Lung (tissue), 12 donors: ENCODE measurements around the gene GPC6. TPM values are rescaled to one million over a fixed set of nuclear protein-coding genes. Genes with fewer than 3 reads are reported as not detected.

Source experiments
- ATAC-seq: fragments of 200-7000 bp; cut with Tn5 transposase; one replicate; pipeline ENCODE4 v1.9.1; 2020; ENCODE audit warnings: moderate number of reproducible peaks; ENCODE audit not compliant: insufficient read depth, low FRiP score
- DNase-seq, 3 donors: peaks; one replicate each; pipeline ENCODE4 v3.0.0-alpha.2; 2013 to 2017
- H3K27ac ChIP-seq, 2 donors: one replicate each; pipeline ENCODE4 v1.5.1; 2013; ENCODE audit warnings: mild to moderate bottlenecking in 2 of 2, moderate library complexity in 2 of 2, control low read depth in 1 of 2, inconsistent platforms in 1 of 2, low read depth in 1 of 2, low read length in 1 of 2
- H3K27me3 ChIP-seq, 3 donors: one replicate each; pipeline ENCODE4 v1.5.1; 2013; ENCODE audit warnings: low read length in 2 of 3; ENCODE audit not compliant: control insufficient read depth in 3 of 3, insufficient read depth in 3 of 3
- H3K36me3 ChIP-seq, 4 donors: one replicate each; pipeline ENCODE4 v1.5.1; 2013; ENCODE audit warnings: low read length in 4 of 4, mild to moderate bottlenecking in 1 of 4, moderate library complexity in 1 of 4; ENCODE audit not compliant: control insufficient read depth in 4 of 4, insufficient read depth in 4 of 4
- H3K4me1 ChIP-seq, 5 donors: one replicate each; pipeline ENCODE4 v1.5.1; 2013; ENCODE audit warnings: low read length in 5 of 5, mild to moderate bottlenecking in 2 of 5, moderate library complexity in 1 of 5; ENCODE audit not compliant: control insufficient read depth in 5 of 5, insufficient read depth in 5 of 5
- H3K4me3 ChIP-seq: one replicate; pipeline ENCODE4 v1.5.1; 2013; ENCODE audit warnings: mild to moderate bottlenecking, control low read depth, moderate library complexity
- H3K9ac ChIP-seq, 2 donors: one replicate each; pipeline ENCODE4 v1.5.1; 2013; ENCODE audit warnings: low read length in 2 of 2, control low read depth in 1 of 2; ENCODE audit not compliant: insufficient read depth in 1 of 2
- H3K9me3 ChIP-seq, 4 donors: one replicate each; pipeline ENCODE4 v1.5.1; 2013; ENCODE audit warnings: low read length in 3 of 4, mild to moderate bottlenecking in 1 of 4, moderate library complexity in 1 of 4; ENCODE audit not compliant: control insufficient read depth in 4 of 4, insufficient read depth in 3 of 4
- CTCF ChIP-seq: IDR thresholded peaks from 2 replicates; pipeline ENCODE4 v1.5.1; 2012; ENCODE audit warnings: mild to moderate bottlenecking; ENCODE audit errors: control extremely low read depth, extremely low read depth
- WGBS, 2 donors: extraction: QIAGEN DNeasy Blood & Tissue Kit; methylation state at CpG; one replicate each; pipeline ENCODE4 v1.1.7; 2013; 5-methylcytosine and 5-hydroxymethylcytosine counted together
- polyA plus RNA-seq, 2 donors: library from polyadenylated mRNA; stranded (reverse); fragments of 200-250 nt; gene quantifications; one replicate each; pipeline ENCODE4 v1.2.1, GENCODE V29; 2013
- total RNA-seq, 2 donors: library from RNA; depleted of rRNA in 1 of 2; stranded (reverse); fragments of >200 nt in 1 of 2; gene quantifications; one replicate each; pipeline ENCODE4 v1.2.1, GENCODE V29; 2014 to 2021
- donor health status: control.
- donor health status: control.
- donor health status: Bipolar disorder and iron deficiency.
- donor health status: healthy.
- donor health status: DM: yes; HTN: yes; CAD: no.

GPC6 gene
- total and polyA plus RNA-seq, 4 donors, result 0.45 to 31.4 (median 4.8) TPM

GRCh38 chr13:94382517-94382916 lies 1155.9 kb downstream of the GPC6 start:
- DNase-seq (no peak), ATAC-seq (no peak)
- no peaks in the 10 kb centered on the region for H3K9me3 ChIP-seq
- no peak overlapping the region for H3K9ac ChIP-seq
- no peak overlapping the region for H3K4me3 ChIP-seq
- peaks cover 0 to 5% (median 0%) of the 10 kb centered on the region in 5 donors for H3K4me1 ChIP-seq
- H3K27ac ChIP-seq, result no peak overlapping the region
- H3K27me3 ChIP-seq, result no peaks in the 10 kb centered on the region
- TF ChIP-seq CTCF, result no peak
- 87 to 90% methylated on average over 3 of the region's 3 CpGs for WGBS, 2 donors
- no peaks in the 10 kb centered on the region for H3K36me3 ChIP-seq

- DNase-seq, result no peak
These were observed 1156.4 kb downstream of the GPC6 start for GRCh38 chr13:94382960-94383359.

GRCh38 chr13:94384231-94384905 lies 1157.8 kb downstream of the GPC6 start:
- DNase-seq (no peak), ATAC-seq (no peak)
- H3K36me3 ChIP-seq, result no peaks in the 10 kb centered on the region
- no peak for TF ChIP-seq CTCF
- no peaks in the 10 kb centered on the region for H3K9me3 ChIP-seq
- 92 to 93% methylated on average over 2 of the region's 2 CpGs for WGBS, 2 donors
- no peak overlapping the region for H3K27ac ChIP-seq
- no peaks in the 10 kb centered on the region for H3K27me3 ChIP-seq
- no peak overlapping the region for H3K9ac ChIP-seq
- peaks cover 0 to 5% (median 0%) of the 10 kb centered on the region in 5 donors for H3K4me1 ChIP-seq
- no peak overlapping the region for H3K4me3 ChIP-seq

More at GRCh38 chr13:94382960-94383359, 1156.4 kb downstream of the GPC6 start:
- Histone ChIP-seq H3K9me3 (no peaks in the 10 kb centered on the region), H3K27ac (no peak overlapping the region), H3K4me1 (peaks cover 0 to 5% (median 0%) of the 10 kb centered on the region in 5 donors), H3K27me3 (no peaks in the 10 kb centered on the region), H3K36me3 (no peaks in the 10 kb centered on the region), H3K4me3 (no peak overlapping the region), H3K9ac (no peak overlapping the region)
- ATAC-seq, result no peak
- TF ChIP-seq CTCF, result no peak
- WGBS, 2 donors, result 75 to 87% methylated on average over 5 of the region's 5 CpGs

GRCh38 chr13:94387047-94387446 lies 1160.4 kb downstream of the GPC6 start:
- ATAC-seq (no peak), DNase-seq (no peak)
- Histone ChIP-seq H3K27me3 (no peaks in the 10 kb centered on the region), H3K9me3 (no peaks in the 10 kb centered on the region), H3K4me1 (peaks cover 0 to 3% (median 0%) of the 10 kb centered on the region in 5 donors), H3K27ac (no peak overlapping the region), H3K4me3 (no peak overlapping the region), H3K9ac (no peak overlapping the region), H3K36me3 (no peaks in the 10 kb centered on the region)
- TF ChIP-seq CTCF, result no peak
